HepG2 (cell line): Measurements from ENCODE around the gene RALB. TPM values are rescaled to one million over a fixed set of nuclear protein-coding genes. Genes with fewer than 3 reads are reported as not detected.

Experiments used
- ATAC-seq: fragments of 200-7000 bp; cut with Tn5 transposase; 3 replicates; pipeline ENCODE4 v1.9.1; 2020; ENCODE audit warnings: mild to moderate bottlenecking, moderate library complexity
- BruUV-seq: library from RNA; stranded (reverse); fragments of 400-500 nt; replicated peaks from 2 replicates; lab custom pipeline; 2021; lab: Mats Ljungman, UMichigan
- CTCF ChIA-PET: fragments of 300-600 bp; formaldehyde crosslinking; extraction: SDS; loops from one replicate; lab custom pipeline; 2021; ENCODE audit warnings: low total read pairs, inconsistent platforms, low intra/inter-chr PET ratio; lab: Yijun Ruan, JAX
- POLR2A ChIA-PET: fragments of 350-600 bp; sonication (Branson Sonifier 250); formaldehyde crosslinking; loops from one replicate; lab custom pipeline; 2020; ENCODE audit warnings: antibody characterized with exemption, inconsistent platforms; lab: Yijun Ruan, JAX
- DNase-seq: peaks from one replicate; pipeline ENCODE4 v3.0.0-alpha.2; 2015; ENCODE audit warnings: low spot score
- FAIRE-seq: peaks from 3 replicates; lab custom pipeline; 2011; peaks lifted over from hg19 to GRCh38; lab: Jason Lieb, UNC
- H2AFZ ChIP-seq: one replicate; pipeline ENCODE4 v1.6.1; 2011; ENCODE audit warnings: low read length, inconsistent platforms
- H3K27ac ChIP-seq: fragments of 300-600 bp; 3 replicates; pipeline ENCODE4 v1.8.0; 2011; ENCODE audit warnings: mixed run types, mild to moderate bottlenecking, mixed read lengths, low read length, inconsistent platforms; ENCODE audit not compliant: insufficient read depth; ENCODE audit errors: extremely low read length
- H3K27me3 ChIP-seq, 2 experiments: fragments of 200-600 bp in 1 of 2; 2 replicates in 1 of 2; 3 replicates in 1 of 2; pipeline versions ENCODE4 v1.6.0 to v1.8.0; 2011; ENCODE audit warnings: low read length in 2 of 2, mild to moderate bottlenecking in 2 of 2, moderate library complexity in 2 of 2, inconsistent platforms in 1 of 2; ENCODE audit not compliant: insufficient read depth in 2 of 2, control insufficient read depth in 1 of 2
- H3K36me3 ChIP-seq, 2 experiments: fragments of 200-600 bp in 1 of 2; replicated peaks in 1 of 2; 2 replicates in 1 of 2; 3 replicates in 1 of 2; pipeline versions ENCODE4 v1.5.1 to v1.8.0; 2011; ENCODE audit warnings: low read length in 2 of 2, inconsistent platforms in 1 of 2; ENCODE audit not compliant: insufficient read depth in 2 of 2, control insufficient read depth in 1 of 2
- H3K4me1 ChIP-seq: 2 replicates; pipeline ENCODE4 v1.5.1; 2012; ENCODE audit warnings: low read length, inconsistent platforms; ENCODE audit not compliant: insufficient read depth
- H3K4me2 ChIP-seq: 2 replicates; pipeline ENCODE4 v1.6.0; 2011; ENCODE audit warnings: low read depth, low read length, inconsistent platforms
- H3K4me3 ChIP-seq, 3 experiments: fragments of 200-600 bp in 1 of 3; sonication (generic), shearing (Covaris generic) in 1 of 3; replicated peaks in 1 of 3; 2 replicates each; pipeline ENCODE4 v1.5.1; 2011 to 2016; ENCODE audit warnings: low read length in 3 of 3, inconsistent platforms in 2 of 3, low read depth in 2 of 3, mild to moderate bottlenecking in 2 of 3, control low read depth in 1 of 3, mixed read lengths in 1 of 3; ENCODE audit not compliant: insufficient read depth in 1 of 3
- H3K79me2 ChIP-seq: one replicate; pipeline ENCODE4 v1.6.1; 2011; ENCODE audit warnings: low read length, inconsistent platforms; ENCODE audit not compliant: insufficient read depth
- H3K9ac ChIP-seq: 2 replicates; pipeline ENCODE4 v1.6.0; 2011; ENCODE audit warnings: mild to moderate bottlenecking, low read depth, low read length, inconsistent platforms; ENCODE audit not compliant: insufficient read depth
- H3K9me3 ChIP-seq: 2 replicates; pipeline ENCODE4 v1.5.1; 2012; ENCODE audit warnings: mild to moderate bottlenecking, low read length
- H4K20me1 ChIP-seq: 2 replicates; pipeline ENCODE4 v1.6.0; 2011; ENCODE audit warnings: inconsistent platforms, mild to moderate bottlenecking, low read length, moderate library complexity; ENCODE audit not compliant: insufficient read depth
- ATF5 ChIP-seq: sonication (generic); formaldehyde crosslinking; IDR thresholded peaks from 2 replicates; pipeline ENCODE4 v1.4.0; 2020; ENCODE audit warnings: mild to moderate bottlenecking, low read depth, missing genetic modification reagents
- E2F2 ChIP-seq: sonication (generic); formaldehyde crosslinking; IDR thresholded peaks from 2 replicates; pipeline ENCODE4 v1.4.0; 2020; ENCODE audit warnings: missing genetic modification reagents, borderline replicate concordance
- MED1 ChIP-seq: sonication (generic); formaldehyde crosslinking; IDR thresholded peaks from 2 replicates; pipeline ENCODE4 v1.4.0; 2020; ENCODE audit warnings: missing genetic modification reagents
- MNT ChIP-seq: fragments of 450-650 bp; IDR thresholded peaks from 2 replicates; pipeline ENCODE4 v1.6.1; 2016
- NR1H2 ChIP-seq: sonication (generic); formaldehyde crosslinking; IDR thresholded peaks from 2 replicates; pipeline ENCODE4 v1.8.1; 2022; ENCODE audit warnings: low read depth, missing genetic modification reagents, borderline replicate concordance
- ONECUT2 ChIP-seq: sonication (generic); formaldehyde crosslinking; IDR thresholded peaks from 2 replicates; pipeline ENCODE4 v1.4.0; 2020; ENCODE audit warnings: missing genetic modification reagents
- RELA ChIP-seq: sonication (generic); formaldehyde crosslinking; IDR thresholded peaks from 2 replicates; pipeline ENCODE4 v1.4.0; 2020; ENCODE audit warnings: missing genetic modification reagents
- THYN1 ChIP-seq: sonication (generic); formaldehyde crosslinking; IDR thresholded peaks from 2 replicates; pipeline ENCODE4 v1.8.1; 2023; ENCODE audit warnings: low read depth, mild to moderate bottlenecking, moderate library complexity, missing genetic modification reagents, borderline replicate concordance
- ZNF598 ChIP-seq: sonication (generic); formaldehyde crosslinking; IDR thresholded peaks from 2 replicates; pipeline ENCODE4 v1.5.1; 2020; ENCODE audit warnings: mild to moderate bottlenecking, missing genetic modification reagents, borderline replicate concordance
- WGBS: methylation state at CpG from one replicate; pipeline ENCODE4 v1.1.6; 2017; ENCODE audit warnings: low lambda C conversion rate; 5-methylcytosine and 5-hydroxymethylcytosine counted together
- in situ Hi-C: cut with HindIII; loops from 2 replicates; pipeline ENCODE4 v1.10.0; 2017; ENCODE audit warnings: low pct_unique_long_range_greater_than_20kb; ENCODE audit not compliant: extremely low pct_ligation_motif_present
- intact Hi-C: fragments of 100-400 bp; cut with micrococcal nuclease; formaldehyde crosslinking; loops from one replicate; pipeline ENCODE4 v1.10.0; 2022; ENCODE audit not compliant: unreplicated experiment
- polyA plus RNA-seq, 8 experiments: library from polyadenylated mRNA; depleted of rRNA in 3 of 8; stranded (reverse) in 7 of 8; unstranded in 1 of 8; fragments of >200 nt; fragmentation: Illumina TruSeq in 4 of 8; extraction: Trizol in 4 of 8; gene quantifications; 2 replicates each; pipeline versions ENCODE4 v1.2.1 to v1.2.3, GENCODE V29; 2011 to 2016; ENCODE audit warnings: low read depth in 4 of 8, missing spikeins in 1 of 8, mixed read lengths in 1 of 8; ENCODE audit not compliant: insufficient read depth in 1 of 8
- total RNA-seq, 5 experiments: library from RNA; depleted of rRNA; stranded (reverse); fragments of >200 nt; fragmentation: Illumina TruSeq; extraction: Trizol; gene quantifications; 2 replicates each; pipeline ENCODE4 v1.2.3, GENCODE V29; 2016; ENCODE audit warnings: low read depth in 1 of 5
- TF ChIP-seq, protein P1 (sequence below): IDR thresholded peaks from 2 replicates; pipeline ENCODE4 v1.6.1; 2016
- TF ChIP-seq, protein P2 (sequence below): sonication (generic); formaldehyde crosslinking; IDR thresholded peaks from 2 replicates; pipeline ENCODE4 v1.5.0; 2020; ENCODE audit warnings: mild to moderate bottlenecking, missing genetic modification reagents, borderline replicate concordance

The RALB gene
- total and polyA plus RNA-seq, 2 of the 13 experiments (the other 11 are each of a cell fraction or from before 2014, with no cell fraction given), result 37.8 to 43.2 TPM

DNA sequence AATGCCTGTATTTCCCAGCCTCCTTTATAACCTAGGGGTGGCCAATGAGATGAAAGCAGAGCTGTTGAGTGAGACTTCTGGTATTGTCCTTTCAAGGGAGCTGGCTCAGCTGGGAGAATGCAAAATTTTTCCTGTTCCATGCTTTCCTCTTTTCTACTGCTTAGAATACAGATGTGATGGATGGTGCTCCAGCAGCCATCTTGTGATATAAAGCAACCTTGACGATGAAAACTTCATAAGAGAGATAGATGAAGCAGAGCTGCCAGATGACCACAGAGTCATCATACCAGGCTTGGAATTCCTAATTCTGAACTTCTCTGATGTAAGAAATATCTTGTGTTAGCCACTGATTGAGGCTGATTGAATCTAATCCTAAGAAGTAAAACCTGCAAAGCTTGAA lies 81.4 kb downstream of the RALB start:
- intact Hi-C loops (no loop called here), in situ Hi-C loops (loop anchor here (10.0 kb wide), 1 partner anchor 741 kb away; no protein-coding TSS in a partner anchor)
- WGBS, result 29% methylated on average over 1 of the region's 1 CpG
- no peaks in the 10 kb centered on the region for H4K20me1 ChIP-seq
- H3K27me3 ChIP-seq, result peaks cover 5 to 83% of the 10 kb centered on the region in 2 experiments; a peak in 4 of 5 replicates
- ATAC-seq, result no peak
- no peak overlapping the region for H3K9ac ChIP-seq
- ChIA-PET POLR2A (no interaction called here), CTCF (no interaction called here)
- BruUV-seq, result no TSS peak
- no peak overlapping the region for H3K4me2 ChIP-seq
- peaks cover 14% of the 10 kb centered on the region for H3K4me1 ChIP-seq
- no peak overlapping the region for H3K4me3 ChIP-seq
- no peaks in the 10 kb centered on the region for H3K79me2 ChIP-seq
- no peaks in the 10 kb centered on the region for H3K36me3 ChIP-seq
- no peak overlapping the region for H2AFZ ChIP-seq
- FAIRE-seq, result no peak
- no peaks in the 10 kb centered on the region for H3K9me3 ChIP-seq
- no peak overlapping the region for H3K27ac ChIP-seq
- no peak for DNase-seq
- TF ChIP-seq THYN1 (CRISPR knock-in tag), result no peak
- no peak for TF ChIP-seq ONECUT2 (CRISPR knock-in tag)
- TF ChIP-seq, protein P1, sequence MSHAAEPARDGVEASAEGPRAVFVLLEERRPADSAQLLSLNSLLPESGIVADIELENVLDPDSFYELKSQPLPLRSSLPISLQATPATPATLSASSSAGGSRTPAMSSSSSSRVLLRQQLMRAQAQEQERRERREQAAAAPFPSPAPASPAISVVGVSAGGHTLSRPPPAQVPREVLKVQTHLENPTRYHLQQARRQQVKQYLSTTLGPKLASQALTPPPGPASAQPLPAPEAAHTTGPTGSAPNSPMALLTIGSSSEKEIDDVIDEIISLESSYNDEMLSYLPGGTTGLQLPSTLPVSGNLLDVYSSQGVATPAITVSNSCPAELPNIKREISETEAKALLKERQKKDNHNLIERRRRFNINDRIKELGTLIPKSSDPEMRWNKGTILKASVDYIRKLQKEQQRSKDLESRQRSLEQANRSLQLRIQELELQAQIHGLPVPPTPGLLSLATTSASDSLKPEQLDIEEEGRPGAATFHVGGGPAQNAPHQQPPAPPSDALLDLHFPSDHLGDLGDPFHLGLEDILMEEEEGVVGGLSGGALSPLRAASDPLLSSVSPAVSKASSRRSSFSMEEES (CRISPR knock-in tag), result no peak
- TF ChIP-seq ATF5 (CRISPR knock-in tag), result no peak
- no peak for TF ChIP-seq ZNF598 (CRISPR knock-in tag)
- TF ChIP-seq, protein P2, sequence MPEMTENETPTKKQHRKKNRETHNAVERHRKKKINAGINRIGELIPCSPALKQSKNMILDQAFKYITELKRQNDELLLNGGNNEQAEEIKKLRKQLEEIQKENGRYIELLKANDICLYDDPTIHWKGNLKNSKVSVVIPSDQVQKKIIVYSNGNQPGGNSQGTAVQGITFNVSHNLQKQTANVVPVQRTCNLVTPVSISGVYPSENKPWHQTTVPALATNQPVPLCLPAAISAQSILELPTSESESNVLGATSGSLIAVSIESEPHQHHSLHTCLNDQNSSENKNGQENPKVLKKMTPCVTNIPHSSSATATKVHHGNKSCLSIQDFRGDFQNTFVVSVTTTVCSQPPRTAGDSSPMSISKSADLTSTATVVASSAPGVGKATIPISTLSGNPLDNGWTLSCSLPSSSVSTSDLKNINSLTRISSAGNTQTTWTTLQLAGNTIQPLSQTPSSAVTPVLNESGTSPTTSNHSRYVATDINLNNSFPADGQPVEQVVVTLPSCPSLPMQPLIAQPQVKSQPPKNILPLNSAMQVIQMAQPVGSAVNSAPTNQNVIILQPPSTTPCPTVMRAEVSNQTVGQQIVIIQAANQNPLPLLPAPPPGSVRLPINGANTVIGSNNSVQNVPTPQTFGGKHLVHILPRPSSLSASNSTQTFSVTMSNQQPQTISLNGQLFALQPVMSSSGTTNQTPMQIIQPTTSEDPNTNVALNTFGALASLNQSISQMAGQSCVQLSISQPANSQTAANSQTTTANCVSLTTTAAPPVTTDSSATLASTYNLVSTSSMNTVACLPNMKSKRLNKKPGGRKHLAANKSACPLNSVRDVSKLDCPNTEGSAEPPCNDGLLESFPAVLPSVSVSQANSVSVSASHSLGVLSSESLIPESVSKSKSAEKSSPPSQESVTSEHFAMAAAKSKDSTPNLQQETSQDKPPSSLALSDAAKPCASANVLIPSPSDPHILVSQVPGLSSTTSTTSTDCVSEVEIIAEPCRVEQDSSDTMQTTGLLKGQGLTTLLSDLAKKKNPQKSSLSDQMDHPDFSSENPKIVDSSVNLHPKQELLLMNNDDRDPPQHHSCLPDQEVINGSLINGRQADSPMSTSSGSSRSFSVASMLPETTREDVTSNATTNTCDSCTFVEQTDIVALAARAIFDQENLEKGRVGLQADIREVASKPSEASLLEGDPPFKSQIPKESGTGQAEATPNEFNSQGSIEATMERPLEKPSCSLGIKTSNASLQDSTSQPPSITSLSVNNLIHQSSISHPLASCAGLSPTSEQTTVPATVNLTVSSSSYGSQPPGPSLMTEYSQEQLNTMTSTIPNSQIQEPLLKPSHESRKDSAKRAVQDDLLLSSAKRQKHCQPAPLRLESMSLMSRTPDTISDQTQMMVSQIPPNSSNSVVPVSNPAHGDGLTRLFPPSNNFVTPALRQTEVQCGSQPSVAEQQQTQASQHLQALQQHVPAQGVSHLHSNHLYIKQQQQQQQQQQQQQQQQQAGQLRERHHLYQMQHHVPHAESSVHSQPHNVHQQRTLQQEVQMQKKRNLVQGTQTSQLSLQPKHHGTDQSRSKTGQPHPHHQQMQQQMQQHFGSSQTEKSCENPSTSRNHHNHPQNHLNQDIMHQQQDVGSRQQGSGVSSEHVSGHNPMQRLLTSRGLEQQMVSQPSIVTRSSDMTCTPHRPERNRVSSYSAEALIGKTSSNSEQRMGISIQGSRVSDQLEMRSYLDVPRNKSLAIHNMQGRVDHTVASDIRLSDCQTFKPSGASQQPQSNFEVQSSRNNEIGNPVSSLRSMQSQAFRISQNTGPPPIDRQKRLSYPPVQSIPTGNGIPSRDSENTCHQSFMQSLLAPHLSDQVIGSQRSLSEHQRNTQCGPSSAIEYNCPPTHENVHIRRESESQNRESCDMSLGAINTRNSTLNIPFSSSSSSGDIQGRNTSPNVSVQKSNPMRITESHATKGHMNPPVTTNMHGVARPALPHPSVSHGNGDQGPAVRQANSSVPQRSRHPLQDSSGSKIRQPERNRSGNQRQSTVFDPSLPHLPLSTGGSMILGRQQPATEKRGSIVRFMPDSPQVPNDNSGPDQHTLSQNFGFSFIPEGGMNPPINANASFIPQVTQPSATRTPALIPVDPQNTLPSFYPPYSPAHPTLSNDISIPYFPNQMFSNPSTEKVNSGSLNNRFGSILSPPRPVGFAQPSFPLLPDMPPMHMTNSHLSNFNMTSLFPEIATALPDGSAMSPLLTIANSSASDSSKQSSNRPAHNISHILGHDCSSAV (CRISPR knock-in tag), result no peak
- TF ChIP-seq MED1, result no peak
- TF ChIP-seq MNT, result no peak
- no peak for TF ChIP-seq NR1H2
- TF ChIP-seq E2F2 (CRISPR knock-in tag), result no peak
- no peak for TF ChIP-seq RELA (CRISPR knock-in tag)
